ENCODE data around the gene TULP1. TPM values are rescaled to one million over a fixed set of nuclear protein-coding genes. Genes with fewer than 3 reads are reported as not detected.

Gene TULP1
- total RNA-seq, 1 experiment from 2014 or later = not detected

GRCh38 chr6:35500782-35501181 is 11.9 kb downstream of the TULP1 start:
- CTCF ChIA-PET = no interaction called here
- no peak for TF ChIP-seq EZH2 (IDR thresholded peaks at IDR 0.05; ENCODE audit: borderline replicate concordance, low read depth, low read length, poor library complexity, severe bottlenecking)
- TF ChIP-seq, protein P1, sequence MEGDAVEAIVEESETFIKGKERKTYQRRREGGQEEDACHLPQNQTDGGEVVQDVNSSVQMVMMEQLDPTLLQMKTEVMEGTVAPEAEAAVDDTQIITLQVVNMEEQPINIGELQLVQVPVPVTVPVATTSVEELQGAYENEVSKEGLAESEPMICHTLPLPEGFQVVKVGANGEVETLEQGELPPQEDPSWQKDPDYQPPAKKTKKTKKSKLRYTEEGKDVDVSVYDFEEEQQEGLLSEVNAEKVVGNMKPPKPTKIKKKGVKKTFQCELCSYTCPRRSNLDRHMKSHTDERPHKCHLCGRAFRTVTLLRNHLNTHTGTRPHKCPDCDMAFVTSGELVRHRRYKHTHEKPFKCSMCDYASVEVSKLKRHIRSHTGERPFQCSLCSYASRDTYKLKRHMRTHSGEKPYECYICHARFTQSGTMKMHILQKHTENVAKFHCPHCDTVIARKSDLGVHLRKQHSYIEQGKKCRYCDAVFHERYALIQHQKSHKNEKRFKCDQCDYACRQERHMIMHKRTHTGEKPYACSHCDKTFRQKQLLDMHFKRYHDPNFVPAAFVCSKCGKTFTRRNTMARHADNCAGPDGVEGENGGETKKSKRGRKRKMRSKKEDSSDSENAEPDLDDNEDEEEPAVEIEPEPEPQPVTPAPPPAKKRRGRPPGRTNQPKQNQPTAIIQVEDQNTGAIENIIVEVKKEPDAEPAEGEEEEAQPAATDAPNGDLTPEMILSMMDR (conservative IDR thresholded peaks at IDR 0.05; ENCODE audit: low read depth, low read length) = no peak

DNA sequence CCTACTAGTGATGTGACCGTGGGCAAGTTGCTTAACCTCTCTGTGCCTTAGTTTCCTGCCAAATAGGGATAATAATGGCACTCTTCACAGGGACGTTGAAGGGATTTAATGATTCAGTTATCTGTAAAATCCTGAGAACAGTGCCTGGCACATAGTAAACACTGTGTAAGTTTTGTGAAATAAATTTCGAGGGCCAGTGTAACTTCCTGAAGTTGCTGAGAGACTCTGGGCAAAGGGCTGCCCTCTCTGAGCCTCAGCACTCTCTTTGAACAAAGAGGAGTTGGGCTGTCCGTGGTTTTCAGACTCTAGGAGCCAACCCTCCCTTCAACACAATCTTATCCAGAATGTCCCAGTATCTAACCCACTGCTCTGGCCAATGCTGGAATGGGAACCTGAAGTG is 13.3 kb downstream of the TULP1 start:
- Histone ChIP-seq H3K36me3 (ENCODE audit: insufficient read depth, low read length, poor library complexity, severe bottlenecking) (no peaks in the 10 kb centered on the region), H3K4me3 (ENCODE audit: low read depth, low read length, poor library complexity, severe bottlenecking) (no peak overlapping the region), H3K27ac (ENCODE audit: low read depth, low read length, poor library complexity, severe bottlenecking) (no peak overlapping the region), H3K4me1 (ENCODE audit: insufficient read depth, low read length, poor library complexity, severe bottlenecking) (peaks cover 16% of the 10 kb centered on the region), H3K9me3 (ENCODE audit: low read depth, low read length, poor library complexity, severe bottlenecking) (no peaks in the 10 kb centered on the region), H3K27me3 (replicated peaks; ENCODE audit: insufficient read depth, low read depth, low read length, poor library complexity) (no peaks in the 10 kb centered on the region)
- intact Hi-C loops (cut with micrococcal nuclease; ENCODE audit: unreplicated experiment) = no loop called here
- no TSS peak for BruUV-seq (replicated peaks)
- ChIA-PET POLR2A (ENCODE audit: low non-redundant PET) (no interaction called here), CTCF (no interaction called here)
- TF ChIP-seq, protein P1 (conservative IDR thresholded peaks at IDR 0.05; ENCODE audit: low read depth, low read length) = no peak
- TF ChIP-seq EZH2 (IDR thresholded peaks at IDR 0.05; ENCODE audit: borderline replicate concordance, low read depth, low read length, poor library complexity, severe bottlenecking) = no peak
- DNase-seq (ENCODE audit: low spot score) = no peak

More at GRCh38 chr6:35500782-35501181, 11.9 kb downstream of the TULP1 start:
- Histone ChIP-seq H3K4me3 (ENCODE audit: low read depth, low read length, poor library complexity, severe bottlenecking) (no peak overlapping the region), H3K4me1 (ENCODE audit: insufficient read depth, low read length, poor library complexity, severe bottlenecking) (peaks cover 12% of the 10 kb centered on the region), H3K36me3 (ENCODE audit: insufficient read depth, low read length, poor library complexity, severe bottlenecking) (no peaks in the 10 kb centered on the region), H3K27me3 (replicated peaks; ENCODE audit: insufficient read depth, low read depth, low read length, poor library complexity) (no peaks in the 10 kb centered on the region), H3K9me3 (ENCODE audit: low read depth, low read length, poor library complexity, severe bottlenecking) (no peaks in the 10 kb centered on the region), H3K27ac (ENCODE audit: low read depth, low read length, poor library complexity, severe bottlenecking) (no peak overlapping the region)
- no TSS peak for BruUV-seq (replicated peaks)
- intact Hi-C loops (cut with micrococcal nuclease; ENCODE audit: unreplicated experiment) = no loop called here
- POLR2A ChIA-PET (ENCODE audit: low non-redundant PET) = no interaction called here
- no peak for DNase-seq (ENCODE audit: low spot score)

DNA sequence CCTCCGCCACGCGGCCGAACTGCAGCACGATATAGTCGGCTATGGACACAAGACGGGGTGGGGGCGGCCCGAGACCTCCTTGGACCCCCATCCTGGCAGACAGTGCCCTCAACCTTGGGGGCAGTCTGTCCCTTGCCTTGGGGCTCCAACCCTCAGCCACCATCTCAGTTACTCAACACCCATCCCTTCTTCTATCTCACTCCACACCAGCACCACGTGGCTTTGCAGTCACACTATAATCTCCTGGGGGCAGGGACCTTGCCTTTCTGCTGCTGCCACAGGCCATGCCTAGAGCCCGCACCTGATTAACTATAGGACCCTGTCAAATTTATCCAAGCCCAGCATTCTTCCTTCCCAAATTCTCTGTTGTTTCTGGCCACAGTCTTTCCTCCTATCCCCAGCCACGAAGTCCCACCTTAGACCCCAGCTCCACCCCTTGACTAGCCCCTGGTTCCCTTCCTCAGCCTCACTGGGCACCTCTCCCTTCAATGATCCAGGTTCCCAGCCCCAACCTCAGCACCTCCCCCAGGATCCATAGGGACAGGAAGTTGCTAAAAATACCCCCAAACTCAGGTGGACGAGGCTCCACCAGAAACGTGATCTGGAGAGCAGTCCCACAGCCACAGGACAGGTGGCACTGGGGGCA is 14.2 kb downstream of the TULP1 start:
- CTCF ChIA-PET = no interaction called here
- POLR2A ChIA-PET (ENCODE audit: low non-redundant PET) = no interaction called here
- no peak overlapping the region for H3K27ac ChIP-seq (ENCODE audit: low read depth, low read length, poor library complexity, severe bottlenecking)
- H3K4me3 ChIP-seq (ENCODE audit: low read depth, low read length, poor library complexity, severe bottlenecking) = no peak overlapping the region
- DNase-seq (ENCODE audit: low spot score) = no peak
- no peaks in the 10 kb centered on the region for H3K36me3 ChIP-seq (ENCODE audit: insufficient read depth, low read length, poor library complexity, severe bottlenecking)
- no peaks in the 10 kb centered on the region for H3K27me3 ChIP-seq (replicated peaks; ENCODE audit: insufficient read depth, low read depth, low read length, poor library complexity)
- TF ChIP-seq, protein P1 (conservative IDR thresholded peaks at IDR 0.05; ENCODE audit: low read depth, low read length) = no peak
- TF ChIP-seq EZH2 (IDR thresholded peaks at IDR 0.05; ENCODE audit: borderline replicate concordance, low read depth, low read length, poor library complexity, severe bottlenecking) = no peak
- H3K4me1 ChIP-seq (ENCODE audit: insufficient read depth, low read length, poor library complexity, severe bottlenecking) = peaks cover 22% of the 10 kb centered on the region
- no TSS peak for BruUV-seq (replicated peaks)
- no peaks in the 10 kb centered on the region for H3K9me3 ChIP-seq (ENCODE audit: low read depth, low read length, poor library complexity, severe bottlenecking)
- intact Hi-C loops (cut with micrococcal nuclease; ENCODE audit: unreplicated experiment) = no loop called here

All from A673 (cell line).